GM21619 (cell line): Measurements from ENCODE around the gene METTL16.
"Not testable (repeated sequence)": the region's sequence is repeated elsewhere in the genome, so short reads cannot be mapped to it uniquely, and the experiment has no call there.

Experiments used
- ATAC-seq: cut with Tn5 transposase; IDR thresholded peaks from one replicate; pipeline ENCODE4 v1.9.1; 2021; ENCODE audit not compliant: unreplicated experiment

The METTL16 gene

DNA sequence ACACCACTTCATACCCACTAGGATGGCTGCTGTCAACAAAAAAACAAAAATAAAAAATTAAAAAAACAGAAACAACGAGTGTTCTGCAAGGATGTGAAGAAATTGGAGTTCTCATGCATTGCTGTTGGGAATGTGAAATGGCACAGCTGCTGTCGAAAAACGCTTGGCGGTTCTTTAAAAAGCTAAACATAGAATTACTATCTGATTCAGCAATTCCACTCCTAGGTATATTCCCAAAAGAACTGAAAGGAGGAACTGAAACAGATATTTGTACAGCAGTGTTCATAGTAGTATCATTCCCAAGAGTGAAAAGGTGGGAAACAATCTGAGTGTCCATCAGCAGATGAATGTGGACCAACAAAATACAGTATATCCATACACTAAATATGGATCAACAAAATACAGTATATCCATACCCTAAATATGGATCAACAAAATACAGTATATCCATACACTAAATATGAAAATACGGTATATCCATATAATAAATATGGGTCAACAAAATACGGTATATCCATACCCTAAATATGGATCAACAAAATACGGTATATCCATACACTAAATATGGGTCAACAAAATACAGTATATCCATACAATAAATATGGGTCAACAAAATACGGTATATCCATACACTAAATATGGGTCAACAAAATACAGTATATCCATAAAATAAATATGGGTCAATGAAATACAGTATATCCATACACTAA is 8.7 kb downstream of the METTL16 start:
- no peak for ATAC-seq

DNA sequence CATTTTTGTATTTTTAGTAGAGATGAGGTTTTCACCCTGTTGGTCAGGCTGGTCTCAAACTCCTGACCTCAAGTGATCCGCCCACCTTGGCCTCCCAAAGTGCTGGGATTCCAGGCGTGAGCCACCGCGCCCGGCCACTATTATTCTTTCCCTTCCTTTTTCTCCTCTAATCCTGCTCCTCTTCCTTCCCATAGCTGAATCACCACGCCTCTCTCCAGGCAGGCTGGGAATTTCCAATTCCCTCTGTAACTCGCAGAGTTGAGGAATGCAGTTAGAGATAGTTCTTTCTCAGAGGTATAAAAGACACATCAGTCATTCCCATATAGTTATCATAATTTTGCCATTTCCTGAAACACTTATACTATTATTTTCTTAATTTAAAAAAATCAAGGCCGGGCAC is 11.2 kb downstream of the METTL16 start:
- no peak for ATAC-seq

DNA sequence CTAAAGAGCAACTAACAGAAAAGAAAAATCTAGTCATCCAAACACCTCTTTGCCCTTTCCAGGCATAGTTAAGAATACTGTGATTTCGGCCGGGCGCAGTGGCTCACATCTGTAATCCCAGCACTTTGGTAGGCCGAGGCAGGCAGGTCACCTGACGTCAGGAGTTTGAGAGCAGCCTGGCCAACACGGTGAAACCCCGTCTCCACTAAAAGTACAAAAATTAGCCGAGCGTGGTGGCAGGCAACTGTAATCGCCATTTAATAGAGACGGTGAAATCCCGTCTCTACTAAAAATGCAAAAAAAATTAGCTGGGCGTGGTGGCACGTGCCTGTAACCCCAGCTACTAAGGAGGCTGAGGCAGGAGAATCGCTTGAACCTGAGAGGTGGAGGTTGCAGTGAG is 22.4 kb downstream of the METTL16 start:
- not testable (repeated sequence) for ATAC-seq

DNA sequence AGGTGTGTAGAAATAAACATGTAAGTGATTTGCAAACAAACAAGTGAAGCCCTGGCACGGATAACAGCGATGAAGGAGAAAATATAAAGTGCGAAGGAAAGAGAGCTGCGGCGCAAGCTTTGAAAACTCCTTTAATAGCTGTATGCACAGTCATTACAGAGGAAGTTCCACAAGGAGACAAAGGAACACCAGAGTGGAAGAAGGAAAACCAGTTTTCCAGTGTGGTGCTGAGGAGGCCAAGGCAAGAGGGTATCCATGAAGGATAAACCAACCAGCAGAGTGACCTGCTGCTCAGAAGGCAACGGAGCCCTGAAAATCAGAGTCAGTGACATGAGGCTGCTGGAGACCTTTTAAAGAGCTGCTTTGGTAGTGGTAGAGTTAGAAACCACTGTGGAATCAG is 24.4 kb downstream of the METTL16 start:
- no peak for ATAC-seq

GRCh38 chr17:2486709-2487108 is 25.0 kb downstream of the METTL16 start:
- ATAC-seq, result not testable (repeated sequence)

GRCh38 chr17:2485970-2486369 is 25.7 kb downstream of the METTL16 start:
- no peak for ATAC-seq

DNA sequence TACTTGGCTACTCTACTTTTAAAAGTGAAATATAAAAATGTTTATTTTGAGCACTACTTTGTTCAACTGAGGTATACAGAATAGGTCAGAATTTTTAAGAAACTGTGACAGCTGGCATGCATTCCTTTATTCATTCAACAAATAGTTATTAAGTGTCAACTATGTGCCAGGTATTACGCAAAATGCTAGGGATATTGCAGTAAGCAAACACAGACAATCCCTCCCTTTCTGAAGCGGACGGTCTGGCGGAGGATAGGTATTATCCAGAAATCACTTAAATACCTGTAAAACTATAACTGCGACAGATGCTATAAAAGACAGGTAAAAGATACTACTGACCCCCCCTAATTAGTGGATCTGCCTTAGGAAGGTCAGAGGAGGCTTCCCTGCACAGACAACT is 26.1 kb downstream of the METTL16 start:
- ATAC-seq, result no peak

DNA sequence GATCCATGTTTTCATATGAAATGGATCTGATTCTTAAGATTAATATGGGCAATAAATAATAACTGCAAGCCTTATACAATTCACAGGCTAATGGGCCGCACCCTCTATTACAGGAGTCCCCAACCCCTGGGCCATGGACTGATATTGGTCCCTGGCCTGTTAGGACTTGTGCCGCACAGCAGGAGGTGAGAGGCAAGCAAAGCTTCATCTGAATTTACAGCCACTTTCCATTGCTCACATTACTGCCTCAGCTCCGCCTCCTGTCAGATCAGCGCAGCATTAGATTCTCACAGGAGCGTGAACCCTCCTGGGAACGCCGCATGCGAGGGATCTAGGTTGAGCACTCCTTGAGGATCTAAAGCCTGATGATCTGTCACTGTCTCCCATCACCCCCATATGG is 26.8 kb downstream of the METTL16 start:
- no peak for ATAC-seq

- ATAC-seq, result no peak
These were observed 28.6 kb downstream of the METTL16 start for GRCh38 chr17:2483084-2483483.

- no peak for ATAC-seq
These were observed 29.5 kb downstream of the METTL16 start for GRCh38 chr17:2482218-2482617.

DNA sequence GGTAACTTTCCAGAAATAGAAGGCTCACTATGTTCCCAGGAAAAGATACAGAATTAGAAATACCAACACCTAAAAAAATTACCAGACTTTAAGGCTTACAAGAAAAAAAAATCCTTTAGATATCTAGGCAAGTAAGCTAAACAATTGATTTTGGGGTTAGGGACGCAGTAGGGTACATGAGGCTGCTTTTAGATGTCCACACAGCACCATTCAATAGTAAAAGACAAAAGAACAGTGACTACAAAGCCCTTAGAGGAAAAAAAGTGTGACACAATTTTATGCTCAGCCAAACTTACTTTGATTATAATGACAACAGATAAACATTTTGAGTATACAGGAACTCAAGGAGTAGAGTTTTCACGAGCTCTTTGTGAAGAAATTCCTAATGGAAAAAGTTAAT is 29.9 kb downstream of the METTL16 start:
- no peak for ATAC-seq

DNA sequence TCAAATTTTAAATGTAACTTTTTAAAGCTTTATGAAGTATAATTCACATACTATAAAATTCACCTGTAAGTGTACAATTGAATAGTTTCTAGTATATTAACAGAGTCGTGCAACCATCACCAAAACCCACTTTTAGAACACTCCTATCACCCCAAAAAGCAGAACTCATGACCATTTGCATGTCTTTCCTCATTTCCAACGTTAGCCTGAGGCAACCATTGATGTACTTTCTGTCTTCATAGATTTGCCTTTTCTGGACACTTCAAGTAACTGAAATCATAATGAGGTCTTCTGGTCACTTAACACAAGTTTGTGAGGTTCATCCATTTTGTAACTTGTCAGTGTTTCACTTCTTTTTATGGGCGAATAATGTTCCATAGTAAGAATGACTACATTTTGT is 33.2 kb downstream of the METTL16 start:
- no peak for ATAC-seq

DNA sequence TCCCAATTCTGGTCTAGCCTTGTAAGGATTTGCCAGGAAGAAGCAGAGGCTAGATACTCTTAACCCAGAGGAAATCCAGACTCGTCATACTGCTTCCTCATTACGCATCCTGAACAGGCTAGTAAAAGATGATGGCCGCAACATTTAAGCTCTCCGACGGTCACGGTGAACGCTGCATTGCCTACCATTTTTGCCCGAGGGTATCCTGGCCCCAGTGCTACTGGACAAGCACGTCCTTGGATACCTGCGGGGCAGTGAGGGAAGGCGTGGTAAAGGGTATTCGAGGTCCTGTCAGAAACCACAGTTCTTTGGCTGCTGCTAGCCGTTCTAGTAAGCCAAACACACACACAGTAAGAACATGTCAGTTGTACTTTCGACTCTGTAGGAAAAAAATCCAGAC is 36.6 kb downstream of the METTL16 start:
- ATAC-seq, result no peak

- ATAC-seq, result no peak
These were observed 37.3 kb downstream of the METTL16 start for GRCh38 chr17:2474371-2474770.

GRCh38 chr17:2468270-2468669 is 43.4 kb downstream of the METTL16 start:
- no peak for ATAC-seq

DNA sequence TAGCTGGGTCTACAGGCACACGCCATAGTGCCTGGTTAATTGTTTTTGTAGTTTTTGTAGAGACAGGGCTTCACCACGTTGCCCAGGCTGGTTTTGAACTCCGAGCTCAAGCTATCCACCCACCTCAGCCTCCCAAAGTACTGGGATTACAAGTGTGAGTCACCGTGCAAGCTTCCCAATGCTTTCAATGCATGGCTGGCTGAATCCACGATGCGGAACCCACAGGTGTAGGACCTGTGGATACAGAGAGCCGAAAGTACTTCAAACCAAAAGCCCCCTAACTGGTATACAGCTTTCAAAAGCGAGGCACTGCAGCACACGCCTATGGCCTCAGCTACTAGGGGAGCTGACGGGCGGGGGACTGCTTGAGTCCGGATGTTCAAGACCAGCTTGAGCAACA is 44.8 kb downstream of the METTL16 start:
- ATAC-seq, result no peak

- ATAC-seq, result no peak
These were observed 49.2 kb downstream of the METTL16 start for GRCh38 chr17:2462481-2462880.

DNA sequence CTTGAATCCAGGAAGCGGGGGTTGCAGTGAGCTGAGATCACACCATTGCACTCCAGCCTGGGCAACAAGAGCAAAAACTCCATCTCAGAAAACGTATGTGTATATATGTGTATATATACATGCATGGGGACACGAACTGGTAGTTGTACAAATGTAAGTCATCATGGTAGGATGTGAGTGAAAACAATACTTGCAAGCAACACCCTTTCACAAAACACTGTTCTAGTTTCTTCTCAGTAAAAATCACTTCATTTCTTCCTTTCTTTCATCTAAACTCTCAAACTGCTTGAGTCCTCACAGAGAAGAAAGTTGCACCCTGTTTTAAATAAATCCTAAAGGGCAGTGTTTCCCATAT is 51.8 kb downstream of the METTL16 start:
- ATAC-seq, result no peak

DNA sequence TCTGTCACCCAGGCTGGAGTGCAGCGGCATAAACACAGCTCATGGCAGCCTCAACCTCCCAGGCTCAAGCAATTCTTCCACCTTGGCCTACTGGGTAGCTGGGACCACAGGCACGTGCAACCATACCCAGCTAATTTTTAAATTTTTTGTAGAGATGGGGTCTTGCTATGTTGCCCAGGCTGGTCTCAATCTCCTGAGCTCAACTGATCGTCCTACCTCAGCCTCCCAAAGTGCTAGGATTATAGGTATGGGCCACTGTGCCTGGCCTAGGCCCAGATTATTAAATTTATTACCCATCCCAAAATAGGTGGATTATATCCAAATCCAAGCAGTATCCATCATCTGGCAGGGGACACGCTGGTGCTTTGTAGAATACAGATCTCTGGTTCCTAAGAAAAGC is 53.8 kb downstream of the METTL16 start:
- ATAC-seq, result no peak

DNA sequence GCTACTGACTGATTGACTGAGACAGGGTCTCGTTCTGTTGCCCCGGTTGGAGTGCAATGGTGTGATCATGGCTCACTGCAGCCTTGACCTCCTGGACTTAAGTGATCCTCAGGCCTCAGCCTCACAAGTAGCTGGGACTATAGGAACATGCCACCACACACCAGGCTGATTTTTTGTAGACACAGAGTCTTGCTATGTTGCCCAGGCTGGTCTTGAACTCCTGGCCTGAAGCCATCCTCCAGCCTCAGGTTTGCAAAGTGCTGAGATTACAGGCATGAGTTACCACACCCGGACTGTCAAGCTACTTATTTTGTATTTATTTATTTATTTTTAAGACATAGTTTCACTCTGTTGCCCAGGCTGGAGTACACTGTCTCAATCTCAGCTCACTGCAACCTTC is 55.2 kb downstream of the METTL16 start:
- ATAC-seq, result no peak

- ATAC-seq, result no peak
These were observed 55.7 kb downstream of the METTL16 start for GRCh38 chr17:2455956-2456355.

DNA sequence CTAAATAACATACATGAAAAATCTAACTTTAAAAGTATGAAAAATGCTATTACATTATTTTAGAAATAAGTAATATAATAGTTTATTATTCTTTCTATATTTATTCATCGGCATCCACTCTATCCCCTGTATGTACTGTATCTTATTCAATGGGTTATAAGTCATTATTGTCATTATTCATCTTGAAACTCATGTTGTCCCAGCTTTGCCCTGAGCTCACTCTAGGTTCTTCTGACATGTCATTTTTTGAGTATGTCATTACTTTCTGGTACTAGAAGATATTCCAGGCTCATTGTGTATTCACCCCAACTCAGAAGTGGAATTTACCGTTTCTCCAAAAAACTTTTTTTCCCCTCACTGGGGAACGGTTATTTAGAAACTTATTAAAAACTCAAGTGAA is 57.8 kb downstream of the METTL16 start:
- ATAC-seq, result no peak

DNA sequence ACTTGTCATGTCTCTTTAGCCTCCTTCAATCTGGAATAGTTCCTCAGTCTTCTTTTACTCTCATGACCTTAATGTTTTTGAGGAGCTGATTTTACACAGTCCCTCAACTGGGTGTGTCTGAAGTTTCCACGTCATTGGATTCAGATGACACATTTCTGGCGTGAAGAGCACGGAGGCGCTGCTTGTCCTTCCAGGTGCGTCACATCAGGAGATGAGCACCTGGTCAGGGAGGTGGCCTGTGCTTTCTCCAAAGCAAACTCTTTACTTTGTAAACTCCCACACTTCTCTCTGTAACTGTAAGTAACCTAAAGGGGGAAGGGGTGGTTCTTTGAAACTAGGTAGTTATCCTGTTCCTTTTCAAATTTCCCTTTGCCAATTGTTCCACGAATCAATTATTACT is 58.4 kb downstream of the METTL16 start:
- no peak for ATAC-seq
